Stimulated activated CD4-positive, alpha-beta T cell treated with anti-CD3 and anti-CD28 coated beads, Interleukin-12 subunit alpha, Interleukin-12 subunit beta, amount 100 ng/mL, for 48 hours (primary cell): ENCODE data around the gene FNDC3B.

ENCODE experiments used
- DNase-seq, 3 donors: peaks; one replicate each; pipeline ENCODE4 v3.0.0-alpha.2; 2020; ENCODE audit warnings: low read depth in 2 of 3, low spot score in 1 of 3

The FNDC3B gene

DNA sequence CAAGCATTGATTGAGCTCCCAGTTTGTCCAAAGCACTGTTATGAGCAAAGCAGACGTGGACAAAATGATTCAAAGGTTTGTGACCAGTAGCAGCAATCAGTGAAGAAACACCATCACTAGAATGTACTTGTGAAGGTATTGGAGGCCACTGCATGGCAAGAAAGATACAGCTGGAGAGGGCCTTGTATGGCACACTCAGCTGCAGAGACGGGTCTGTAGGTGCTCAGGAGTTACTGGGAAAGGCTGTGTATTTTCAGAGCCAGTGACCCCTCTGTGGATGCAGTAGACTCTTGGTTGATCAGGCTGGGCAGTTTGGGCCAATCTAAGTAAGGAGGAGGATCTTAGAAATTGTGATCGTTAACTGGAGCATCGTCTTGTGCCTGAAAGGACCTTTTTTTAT is 288.9 kb downstream of the FNDC3B start:
- DNase-seq, result no peak

GRCh38 chr3:172329070-172329469 is 289.7 kb downstream of the FNDC3B start:
- DNase-seq, result no peak

- no peak for DNase-seq
These were observed 291.0 kb downstream of the FNDC3B start for GRCh38 chr3:172330413-172330812.

- DNase-seq, result peak in 2 of 3 donors; percentile 30 to 46
These were observed 293.1 kb downstream of the FNDC3B start for GRCh38 chr3:172332256-172333041.

DNA sequence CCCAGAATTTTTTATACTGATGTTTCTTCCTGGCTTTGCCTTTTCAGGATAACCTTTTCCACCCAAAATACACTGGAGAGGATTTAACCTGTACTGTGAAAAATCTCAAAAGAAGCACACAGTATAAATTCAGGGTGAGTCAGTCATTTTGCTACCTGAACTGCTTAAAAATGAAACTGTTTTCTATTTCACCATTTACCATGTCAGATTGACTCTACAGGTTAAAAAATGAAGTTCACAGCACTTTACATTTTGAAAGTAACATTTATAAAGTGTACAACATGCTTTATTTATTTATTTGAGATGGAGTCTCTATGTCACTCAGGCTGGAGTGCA is 293.6 kb downstream of the FNDC3B start:
- DNase-seq, result no peak

- no peak for DNase-seq
These were observed 294.5 kb downstream of the FNDC3B start for GRCh38 chr3:172333692-172334457.

DNA sequence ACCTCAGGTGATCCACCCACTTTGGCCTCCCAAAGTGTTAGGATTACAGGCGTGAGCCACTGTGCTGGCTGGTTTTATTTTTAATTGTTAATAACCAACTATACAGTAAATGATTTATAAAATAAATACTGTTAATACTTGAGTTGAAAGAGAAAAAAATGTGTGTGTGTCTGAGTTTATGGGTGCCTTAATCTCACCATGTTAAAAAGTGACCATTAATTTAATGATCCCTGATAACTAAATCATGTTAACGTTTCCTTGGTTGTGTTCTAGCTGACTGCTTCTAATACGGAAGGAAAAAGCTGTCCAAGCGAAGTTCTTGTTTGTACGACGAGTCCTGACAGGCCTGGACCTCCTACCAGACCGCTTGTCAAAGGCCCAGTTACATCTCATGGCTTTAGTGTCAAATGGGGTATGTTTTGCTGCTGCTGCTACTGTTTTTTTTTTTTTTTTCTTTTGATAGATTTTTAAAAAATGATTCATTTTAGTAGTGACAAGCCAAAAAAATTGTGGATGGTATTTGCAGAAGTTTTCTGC is 295.4 kb downstream of the FNDC3B start:
- DNase-seq, result no peak

- DNase-seq, result no peak
These were observed 300.5 kb downstream of the FNDC3B start for GRCh38 chr3:172339892-172340291.

GRCh38 chr3:172340583-172340982 is 301.2 kb downstream of the FNDC3B start:
- DNase-seq, result no peak

DNA sequence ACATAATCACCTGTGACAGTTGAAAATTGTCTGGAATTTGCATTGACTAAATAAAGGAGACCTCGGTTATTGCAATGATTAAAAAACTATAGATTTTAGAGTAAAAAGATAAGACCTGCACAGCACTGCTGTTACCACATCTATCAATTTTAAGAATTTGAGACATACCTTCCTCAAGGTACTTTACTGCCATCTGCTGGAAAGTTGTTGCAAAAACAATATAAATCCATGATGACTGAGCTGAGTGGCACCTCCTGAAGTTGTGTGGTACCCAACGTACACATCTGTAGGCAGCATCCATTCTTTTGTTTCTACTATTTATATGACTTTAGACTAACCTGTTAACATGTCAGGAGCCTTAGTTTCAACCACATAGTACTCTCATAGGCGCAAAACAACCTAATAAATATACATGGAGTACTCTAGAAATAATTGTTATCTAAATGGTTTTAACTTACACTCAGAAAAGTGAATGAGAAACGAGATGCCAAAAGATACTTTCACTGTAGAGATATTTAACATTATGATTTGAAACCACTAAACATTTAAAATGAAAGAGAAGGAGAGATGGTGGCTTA is 302.2 kb downstream of the FNDC3B start:
- peak in 1 of 3 donors; percentile 33 for DNase-seq

DNA sequence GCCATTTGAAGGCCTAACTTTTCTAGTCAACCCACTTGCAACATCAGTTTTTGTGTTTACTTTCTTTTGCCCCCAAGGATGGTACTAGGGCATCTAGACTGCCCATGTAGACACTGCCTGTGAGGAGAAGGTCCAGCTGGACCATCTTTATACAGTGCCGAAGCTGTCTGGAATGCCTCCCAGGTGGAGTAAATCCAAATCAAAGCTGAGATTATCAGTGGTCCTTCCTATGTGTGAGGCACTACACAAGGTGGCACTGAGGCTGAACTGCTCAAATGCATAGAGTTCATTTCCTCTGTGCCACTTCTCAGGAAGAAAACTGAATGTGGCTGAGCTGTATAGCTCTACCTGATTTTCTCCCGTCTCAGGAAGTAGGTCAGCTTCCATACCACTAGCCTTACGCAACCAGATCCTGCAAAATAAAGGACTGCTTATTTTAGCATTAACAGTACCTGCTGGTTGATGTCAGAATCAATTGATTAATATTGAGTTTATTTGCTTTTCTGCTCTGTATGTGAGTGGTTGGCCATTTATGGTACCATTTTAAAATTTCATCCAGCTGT is 302.8 kb downstream of the FNDC3B start:
- no peak for DNase-seq

GRCh38 chr3:172343117-172343516 is 303.7 kb downstream of the FNDC3B start:
- no peak for DNase-seq

DNA sequence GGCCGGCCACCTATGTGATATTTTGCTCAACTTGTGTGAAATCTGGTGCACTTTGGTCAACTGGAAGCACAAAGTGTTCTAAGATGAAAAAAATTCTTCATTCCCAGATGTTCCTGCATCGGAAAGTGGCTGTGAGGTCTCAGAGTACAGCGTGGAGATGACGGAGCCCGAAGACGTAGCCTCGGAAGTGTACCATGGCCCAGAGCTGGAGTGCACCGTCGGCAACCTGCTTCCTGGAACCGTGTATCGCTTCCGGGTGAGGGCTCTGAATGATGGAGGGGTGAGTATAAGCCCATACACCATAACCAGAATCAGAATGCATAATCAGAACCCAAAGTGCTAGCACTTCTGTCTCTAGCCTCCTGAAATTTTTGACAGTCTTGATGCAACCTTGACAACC is 304.6 kb downstream of the FNDC3B start:
- DNase-seq, result no peak

GRCh38 chr3:172346161-172346560 is 306.8 kb downstream of the FNDC3B start:
- no peak for DNase-seq

DNA sequence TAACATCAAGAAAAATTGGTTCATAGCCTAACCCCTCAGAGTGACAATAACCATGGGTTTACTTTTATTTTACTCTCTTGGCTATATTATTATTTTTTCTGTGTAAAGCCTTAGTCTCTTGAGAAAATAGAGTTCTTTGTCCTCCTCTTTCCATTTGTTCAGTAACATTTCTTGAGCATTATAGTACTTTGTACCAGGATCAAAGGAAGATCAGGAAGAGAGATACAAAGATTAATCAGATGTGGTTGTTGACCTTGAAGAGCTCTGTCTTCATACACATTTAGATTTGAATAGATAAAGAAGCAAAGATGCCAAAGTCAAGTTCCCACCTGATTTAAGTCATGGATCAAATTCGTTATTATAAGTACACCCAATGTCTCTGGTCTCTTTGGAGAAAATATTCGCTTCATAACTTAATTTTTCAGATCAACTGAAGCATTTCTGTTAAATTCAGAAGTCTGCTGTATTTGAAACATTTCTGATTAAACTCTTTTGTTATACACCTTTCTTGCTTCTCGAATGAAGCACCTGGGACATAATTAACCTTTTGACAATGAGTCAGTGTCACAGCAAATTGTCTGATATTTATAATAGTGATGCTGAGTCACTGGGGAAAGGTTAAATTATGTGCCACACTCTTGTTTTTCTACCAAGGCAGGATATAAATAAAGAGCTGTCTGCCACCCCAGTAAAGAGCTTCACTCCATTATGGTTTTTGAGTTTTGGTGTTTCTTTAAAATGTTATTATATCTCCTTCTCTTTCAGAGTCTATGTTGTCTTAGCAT is 308.7 kb downstream of the FNDC3B start:
- no peak for DNase-seq

DNA sequence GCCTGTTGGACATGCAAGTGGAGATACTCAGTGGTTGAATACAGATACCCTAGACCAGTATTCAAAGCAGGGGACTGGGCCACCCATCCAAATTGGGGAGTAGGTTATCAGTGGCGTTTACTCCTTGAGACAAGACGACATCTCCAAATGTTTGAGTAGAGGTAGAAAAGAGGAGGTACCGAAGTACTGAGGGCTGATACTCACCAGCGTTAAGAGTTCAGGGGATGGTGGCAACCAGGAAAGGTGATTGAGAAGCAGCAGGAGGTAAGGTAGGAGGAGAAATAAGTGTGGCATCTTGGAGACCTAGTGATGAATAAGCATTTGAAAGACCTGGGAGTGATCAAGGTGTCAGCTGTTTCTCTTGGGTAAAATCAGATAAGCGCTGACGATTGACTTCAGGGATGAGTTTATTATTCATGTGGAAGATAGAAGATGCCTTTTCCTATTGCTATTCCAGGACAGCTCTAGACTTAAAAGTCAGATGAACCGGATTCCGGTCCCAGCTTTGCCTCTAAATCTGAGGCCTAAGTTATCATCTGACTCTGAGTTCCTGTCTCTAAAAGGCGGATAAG is 312.6 kb downstream of the FNDC3B start:
- no peak for DNase-seq

- no peak for DNase-seq
These were observed 313.4 kb downstream of the FNDC3B start for GRCh38 chr3:172352786-172353185.

GRCh38 chr3:172354931-172355499 is 315.6 kb downstream of the FNDC3B start:
- no peak for DNase-seq

DNA sequence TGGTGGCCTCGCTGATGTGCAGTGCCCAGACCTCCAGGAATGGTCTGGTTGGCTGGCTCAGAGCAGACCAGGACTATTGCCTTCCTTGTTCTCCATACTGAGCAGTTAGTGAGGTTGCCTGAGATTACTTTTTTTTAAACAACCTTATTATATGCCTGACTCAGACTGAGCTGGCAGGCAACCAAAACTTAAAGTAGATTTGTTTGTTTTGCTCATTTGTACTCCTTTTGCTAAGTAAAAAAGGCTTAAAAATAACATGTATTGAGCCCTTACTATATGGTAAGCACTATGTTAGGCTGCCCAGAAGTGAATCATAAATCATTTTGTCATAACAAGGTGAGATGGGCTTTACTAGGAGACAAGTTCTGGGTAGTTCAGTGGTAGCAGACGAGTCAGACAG is 316.5 kb downstream of the FNDC3B start:
- DNase-seq, result no peak

- DNase-seq, result no peak
These were observed 317.0 kb downstream of the FNDC3B start for GRCh38 chr3:172356427-172356826.
